ENCODE measurements around the gene FBXL13. TPM values are rescaled to one million over a fixed set of nuclear protein-coding genes. Genes with fewer than 3 reads are reported as not detected.

FBXL13 gene
- total RNA-seq, 3 donors from 2014 or later (not counting 1 experiment from before 2014, with no cell fraction given), result 0.70 to 0.89 (median 0.85) TPM

- H3K4me1 ChIP-seq (ENCODE audit: control insufficient read depth, insufficient read depth, low read length), result no peaks in the 10 kb centered on the region
- TF ChIP-seq, protein P1, sequence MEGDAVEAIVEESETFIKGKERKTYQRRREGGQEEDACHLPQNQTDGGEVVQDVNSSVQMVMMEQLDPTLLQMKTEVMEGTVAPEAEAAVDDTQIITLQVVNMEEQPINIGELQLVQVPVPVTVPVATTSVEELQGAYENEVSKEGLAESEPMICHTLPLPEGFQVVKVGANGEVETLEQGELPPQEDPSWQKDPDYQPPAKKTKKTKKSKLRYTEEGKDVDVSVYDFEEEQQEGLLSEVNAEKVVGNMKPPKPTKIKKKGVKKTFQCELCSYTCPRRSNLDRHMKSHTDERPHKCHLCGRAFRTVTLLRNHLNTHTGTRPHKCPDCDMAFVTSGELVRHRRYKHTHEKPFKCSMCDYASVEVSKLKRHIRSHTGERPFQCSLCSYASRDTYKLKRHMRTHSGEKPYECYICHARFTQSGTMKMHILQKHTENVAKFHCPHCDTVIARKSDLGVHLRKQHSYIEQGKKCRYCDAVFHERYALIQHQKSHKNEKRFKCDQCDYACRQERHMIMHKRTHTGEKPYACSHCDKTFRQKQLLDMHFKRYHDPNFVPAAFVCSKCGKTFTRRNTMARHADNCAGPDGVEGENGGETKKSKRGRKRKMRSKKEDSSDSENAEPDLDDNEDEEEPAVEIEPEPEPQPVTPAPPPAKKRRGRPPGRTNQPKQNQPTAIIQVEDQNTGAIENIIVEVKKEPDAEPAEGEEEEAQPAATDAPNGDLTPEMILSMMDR (IDR thresholded peaks at IDR 0.05), result no peak
- no peaks in the 10 kb centered on the region for H3K9me3 ChIP-seq (ENCODE audit: control insufficient read depth, insufficient read depth, low read length)
- no peaks in the 10 kb centered on the region for H3K27me3 Mint-ChIP-seq (ENCODE audit: low read depth in 2 of 2)
- H3K4me3 ChIP-seq (ENCODE audit: low read length), result no peak overlapping the region
- intact Hi-C loops (cut with micrococcal nuclease), result no loop called here
- no peaks in the 10 kb centered on the region for H3K9me3 Mint-ChIP-seq
- no peak overlapping the region for H3K27ac ChIP-seq (ENCODE audit: low read length)
- WGBS (ENCODE audit: insufficient coverage), result 60% methylated on average over 1 of the region's 1 CpG
- no peaks in the 10 kb centered on the region for H3K27me3 ChIP-seq (ENCODE audit: control insufficient read depth, insufficient read depth, low read length)
- H3K36me3 Mint-ChIP-seq, result no peaks in the 10 kb centered on the region
- ATAC-seq (no peak), DNase-seq (no peak)
- H3K27ac Mint-ChIP-seq, result no peak overlapping the region
- H3K4me1 Mint-ChIP-seq, result no peaks in the 10 kb centered on the region
- no peak overlapping the region for H3K4me3 Mint-ChIP-seq
- H3K36me3 ChIP-seq (ENCODE audit: control insufficient read depth, insufficient read depth, low read length), result no peaks in the 10 kb centered on the region
These were observed 80.9 kb downstream of the FBXL13 start for GRCh38 chr7:102993718-102994029.

DNA sequence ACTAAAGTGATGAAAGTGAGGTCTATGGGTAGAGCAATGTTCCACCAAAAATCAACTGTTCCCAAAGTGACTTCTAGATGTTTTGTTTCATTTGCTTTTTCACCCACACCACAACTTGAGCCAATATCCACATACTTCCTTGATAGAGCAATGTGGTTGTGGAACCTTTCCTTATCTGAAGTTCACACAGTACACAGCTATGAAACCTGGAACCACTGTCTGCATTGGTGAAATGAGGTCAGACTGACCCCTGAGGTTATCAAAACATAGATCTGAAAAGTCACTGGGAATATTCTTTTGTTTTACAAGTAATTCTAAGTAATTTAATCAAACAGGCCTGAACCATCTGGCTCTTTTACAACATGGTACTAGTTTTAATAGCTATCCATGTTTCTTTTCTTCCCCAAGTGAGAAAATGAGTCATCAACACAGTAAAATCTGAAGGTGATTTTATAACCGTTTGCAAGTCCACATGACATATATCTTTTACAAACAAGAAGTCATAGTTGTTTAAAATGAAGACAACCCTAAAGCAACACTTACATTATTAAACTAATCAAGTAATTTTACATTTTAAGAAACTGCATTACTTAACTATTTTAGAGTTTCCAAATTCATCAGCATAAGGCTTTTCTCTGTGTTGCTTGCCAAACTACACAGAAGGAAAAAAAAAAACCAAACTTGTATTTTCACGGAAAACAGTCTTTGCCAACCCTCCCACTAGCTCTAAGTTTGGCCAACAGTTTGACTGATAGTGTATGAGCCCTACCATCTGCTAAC is 81.5 kb downstream of the FBXL13 start:
- Histone ChIP-seq H3K4me3 (ENCODE audit: low read length) (no peak overlapping the region), H3K36me3 (ENCODE audit: control insufficient read depth, insufficient read depth, low read length) (no peaks in the 10 kb centered on the region), H3K9me3 (ENCODE audit: control insufficient read depth, insufficient read depth, low read length) (no peaks in the 10 kb centered on the region), H3K27me3 (ENCODE audit: control insufficient read depth, insufficient read depth, low read length) (no peaks in the 10 kb centered on the region), H3K4me1 (ENCODE audit: control insufficient read depth, insufficient read depth, low read length) (no peaks in the 10 kb centered on the region), H3K27ac (ENCODE audit: low read length) (no peak overlapping the region)
- no peaks in the 10 kb centered on the region for H3K9me3 Mint-ChIP-seq
- intact Hi-C loops (cut with micrococcal nuclease), result no loop called here
- WGBS (ENCODE audit: insufficient coverage), result 33% methylated on average over 1 of the region's 2 CpGs
- H3K4me3 Mint-ChIP-seq, result no peak overlapping the region
- DNase-seq, result no peak
- no peaks in the 10 kb centered on the region for H3K36me3 Mint-ChIP-seq
- H3K27me3 Mint-ChIP-seq (ENCODE audit: low read depth in 2 of 2), result peaks cover 0 to 4% of the 10 kb centered on the region in 2 donors
- H3K4me1 Mint-ChIP-seq, result no peaks in the 10 kb centered on the region
- H3K27ac Mint-ChIP-seq, result no peak overlapping the region
- TF ChIP-seq, protein P1 (IDR thresholded peaks at IDR 0.05), result no peak
- ATAC-seq, result no peak

- TF ChIP-seq, protein P1 (IDR thresholded peaks at IDR 0.05), result no peak
- H3K36me3 Mint-ChIP-seq, result no peaks in the 10 kb centered on the region
- no peaks in the 10 kb centered on the region for H3K9me3 Mint-ChIP-seq
- no peak for ATAC-seq
- no peak overlapping the region for H3K4me3 Mint-ChIP-seq
- intact Hi-C loops (cut with micrococcal nuclease), result no loop called here
- DNase-seq, result no peak
- H3K27ac ChIP-seq (ENCODE audit: low read length), result no peak overlapping the region
- no peaks in the 10 kb centered on the region for H3K36me3 ChIP-seq (ENCODE audit: control insufficient read depth, insufficient read depth, low read length)
- WGBS (ENCODE audit: insufficient coverage), result 93% methylated on average over 4 of the region's 5 CpGs
- H3K4me1 Mint-ChIP-seq, result no peaks in the 10 kb centered on the region
- no peak overlapping the region for H3K27ac Mint-ChIP-seq
- no peak overlapping the region for H3K4me3 ChIP-seq (ENCODE audit: low read length)
- no peaks in the 10 kb centered on the region for H3K9me3 ChIP-seq (ENCODE audit: control insufficient read depth, insufficient read depth, low read length)
- H3K4me1 ChIP-seq (ENCODE audit: control insufficient read depth, insufficient read depth, low read length), result no peaks in the 10 kb centered on the region
- H3K27me3 ChIP-seq (ENCODE audit: control insufficient read depth, insufficient read depth, low read length), result no peaks in the 10 kb centered on the region
- H3K27me3 Mint-ChIP-seq (ENCODE audit: low read depth in 2 of 2), result peaks cover 0 to 5% of the 10 kb centered on the region in 2 donors
These were observed 82.1 kb downstream of the FBXL13 start for GRCh38 chr7:102992509-102992937.
